Measurements from ENCODE around the gene KLF5. TPM values are rescaled to one million over a fixed set of nuclear protein-coding genes. Genes with fewer than 3 reads are reported as not detected.

The KLF5 gene
- total and polyA plus RNA-seq, 2 donors (not counting 1 experiment from before 2014, with no cell fraction given) = 0.83 to 3.3 TPM

- H3K36me3 ChIP-seq (ENCODE audit: control insufficient read depth, insufficient read depth, low read length) = no peaks in the 10 kb centered on the region
- H2AFZ ChIP-seq (ENCODE audit: low read length) = no peak overlapping the region
- DNase-seq (ENCODE audit: low read depth in 2 of 2) = peak in 1 of 2 donors; percentile 64
- H3K27ac ChIP-seq (ENCODE audit: insufficient read depth, low read length) = no peak overlapping the region
- TF ChIP-seq EZH2 (IDR thresholded peaks at IDR 0.05; ENCODE audit: low read length, missing control alignments) = no peak
- no peak for TF ChIP-seq CTCF (conservative IDR thresholded peaks at IDR 0.05 in 1 of 2, IDR thresholded peaks at IDR 0.05 in 1 of 2; ENCODE audit: low read depth in 1 of 2, low read length in 2 of 2)
- no peaks in the 10 kb centered on the region for H3K4me1 ChIP-seq (ENCODE audit: control insufficient read depth, extremely low read depth, insufficient read depth, low read length)
- H3K4me2 ChIP-seq (ENCODE audit: extremely low read depth, insufficient read depth, low read length) = no peak overlapping the region
- H3K4me3 ChIP-seq (replicated peaks in 1 of 4; ENCODE audit: control extremely low read depth in 1 of 4, insufficient read depth in 1 of 4, low read depth in 3 of 4, low read length in 4 of 4) = no peak overlapping the region
- H4K20me1 ChIP-seq (ENCODE audit: control insufficient read depth, extremely low read depth, insufficient read depth, low read length) = no peaks in the 10 kb centered on the region
- no peaks in the 10 kb centered on the region for H3K9me3 ChIP-seq (ENCODE audit: control insufficient read depth, insufficient read depth, low read depth, low read length)
- no peaks in the 10 kb centered on the region for H3K79me2 ChIP-seq (ENCODE audit: control insufficient read depth, insufficient read depth, low read length)
- H3K9ac ChIP-seq (ENCODE audit: insufficient read depth, low read length) = no peak overlapping the region
- no peaks in the 10 kb centered on the region for H3K27me3 ChIP-seq (ENCODE audit: control insufficient read depth, insufficient read depth, low read length)
These were observed 40.5 kb upstream of the KLF5 start for GRCh38 chr13:73018336-73018735.

GRCh38 chr13:73025217-73026012, 33.4 kb upstream of the KLF5 start:
- TF ChIP-seq EZH2 (IDR thresholded peaks at IDR 0.05; ENCODE audit: low read length, missing control alignments) (no peak), CTCF (conservative IDR thresholded peaks at IDR 0.05 in 1 of 2, IDR thresholded peaks at IDR 0.05 in 1 of 2; ENCODE audit: low read depth in 1 of 2, low read length in 2 of 2) (no peak)
- H3K4me1 ChIP-seq (ENCODE audit: control insufficient read depth, extremely low read depth, insufficient read depth, low read length) = no peaks in the 10 kb centered on the region
- H2AFZ ChIP-seq (ENCODE audit: low read length) = no peak overlapping the region
- no peaks in the 10 kb centered on the region for H4K20me1 ChIP-seq (ENCODE audit: control insufficient read depth, extremely low read depth, insufficient read depth, low read length)
- H3K9ac ChIP-seq (ENCODE audit: insufficient read depth, low read length) = no peak overlapping the region
- peak in 1 of 2 donors; percentile 45 for DNase-seq (ENCODE audit: low read depth in 2 of 2)
- H3K4me2 ChIP-seq (ENCODE audit: extremely low read depth, insufficient read depth, low read length) = no peak overlapping the region
- H3K36me3 ChIP-seq (ENCODE audit: control insufficient read depth, insufficient read depth, low read length) = no peaks in the 10 kb centered on the region
- H3K4me3 ChIP-seq (replicated peaks in 1 of 4; ENCODE audit: control extremely low read depth in 1 of 4, insufficient read depth in 1 of 4, low read depth in 3 of 4, low read length in 4 of 4) = no peak overlapping the region
- H3K27me3 ChIP-seq (ENCODE audit: control insufficient read depth, insufficient read depth, low read length) = no peaks in the 10 kb centered on the region
- H3K27ac ChIP-seq (ENCODE audit: insufficient read depth, low read length) = no peak overlapping the region
- H3K79me2 ChIP-seq (ENCODE audit: control insufficient read depth, insufficient read depth, low read length) = no peaks in the 10 kb centered on the region
- no peaks in the 10 kb centered on the region for H3K9me3 ChIP-seq (ENCODE audit: control insufficient read depth, insufficient read depth, low read depth, low read length)

GRCh38 chr13:73034901-73035300, 23.9 kb upstream of the KLF5 start:
- no peaks in the 10 kb centered on the region for H3K79me2 ChIP-seq (ENCODE audit: control insufficient read depth, insufficient read depth, low read length)
- DNase-seq (ENCODE audit: low read depth in 2 of 2) = no peak
- H4K20me1 ChIP-seq (ENCODE audit: control insufficient read depth, extremely low read depth, insufficient read depth, low read length) = no peaks in the 10 kb centered on the region
- no peak overlapping the region for H3K4me2 ChIP-seq (ENCODE audit: extremely low read depth, insufficient read depth, low read length)
- no peaks in the 10 kb centered on the region for H3K4me1 ChIP-seq (ENCODE audit: control insufficient read depth, extremely low read depth, insufficient read depth, low read length)
- no peak overlapping the region for H3K9ac ChIP-seq (ENCODE audit: insufficient read depth, low read length)
- H3K36me3 ChIP-seq (ENCODE audit: control insufficient read depth, insufficient read depth, low read length) = no peaks in the 10 kb centered on the region
- H3K27me3 ChIP-seq (ENCODE audit: control insufficient read depth, insufficient read depth, low read length) = no peaks in the 10 kb centered on the region
- no peak overlapping the region for H2AFZ ChIP-seq (ENCODE audit: low read length)
- no peaks in the 10 kb centered on the region for H3K9me3 ChIP-seq (ENCODE audit: control insufficient read depth, insufficient read depth, low read depth, low read length)
- TF ChIP-seq EZH2 (IDR thresholded peaks at IDR 0.05; ENCODE audit: low read length, missing control alignments) = no peak
- TF ChIP-seq CTCF (conservative IDR thresholded peaks at IDR 0.05 in 1 of 2, IDR thresholded peaks at IDR 0.05 in 1 of 2; ENCODE audit: low read depth in 1 of 2, low read length in 2 of 2) = no peak
- H3K4me3 ChIP-seq (replicated peaks in 1 of 4; ENCODE audit: control extremely low read depth in 1 of 4, insufficient read depth in 1 of 4, low read depth in 3 of 4, low read length in 4 of 4) = no peak overlapping the region
- H3K27ac ChIP-seq (ENCODE audit: insufficient read depth, low read length) = no peak overlapping the region
